Measurements from ENCODE around the gene ELF1. TPM values are rescaled to one million over a fixed set of nuclear protein-coding genes. Genes with fewer than 3 reads are reported as not detected.

Gene ELF1
- total RNA-seq, 1 experiment from 2014 or later: 18.7 TPM

DNA sequence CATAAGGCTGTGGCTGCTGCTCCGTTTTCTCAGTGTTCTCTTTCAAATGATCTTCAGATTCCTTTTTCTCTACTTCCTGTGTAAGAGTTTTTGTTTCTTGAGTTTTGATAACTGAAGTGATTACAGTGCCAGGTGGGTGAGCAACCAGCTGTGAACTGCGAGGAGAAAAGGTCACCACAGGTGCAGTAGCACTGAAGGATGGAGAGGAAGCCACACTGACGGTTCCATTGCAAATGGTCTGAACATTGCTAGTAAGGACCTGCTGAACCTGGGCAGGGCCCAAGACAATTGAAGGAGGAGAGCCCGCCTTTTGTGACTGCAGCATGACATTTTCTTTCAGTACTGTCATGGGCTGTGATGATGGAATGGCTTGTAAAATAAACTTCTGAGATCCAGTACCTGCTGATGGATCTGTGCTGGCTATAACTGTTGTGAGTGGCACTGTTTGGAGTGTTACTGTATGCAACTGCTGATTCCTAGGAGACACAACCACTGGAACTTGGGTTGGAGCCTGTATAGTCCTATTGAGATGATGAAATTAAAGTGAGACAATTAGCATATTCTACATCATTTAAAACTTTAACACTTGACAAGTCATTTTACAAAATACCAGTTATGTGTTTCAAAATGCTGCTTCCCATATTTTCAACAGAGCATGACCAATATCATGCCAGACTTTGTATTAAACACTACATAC lies 85.5 kb downstream of the ELF1 start (continued):
- TF ChIP-seq, protein P1, sequence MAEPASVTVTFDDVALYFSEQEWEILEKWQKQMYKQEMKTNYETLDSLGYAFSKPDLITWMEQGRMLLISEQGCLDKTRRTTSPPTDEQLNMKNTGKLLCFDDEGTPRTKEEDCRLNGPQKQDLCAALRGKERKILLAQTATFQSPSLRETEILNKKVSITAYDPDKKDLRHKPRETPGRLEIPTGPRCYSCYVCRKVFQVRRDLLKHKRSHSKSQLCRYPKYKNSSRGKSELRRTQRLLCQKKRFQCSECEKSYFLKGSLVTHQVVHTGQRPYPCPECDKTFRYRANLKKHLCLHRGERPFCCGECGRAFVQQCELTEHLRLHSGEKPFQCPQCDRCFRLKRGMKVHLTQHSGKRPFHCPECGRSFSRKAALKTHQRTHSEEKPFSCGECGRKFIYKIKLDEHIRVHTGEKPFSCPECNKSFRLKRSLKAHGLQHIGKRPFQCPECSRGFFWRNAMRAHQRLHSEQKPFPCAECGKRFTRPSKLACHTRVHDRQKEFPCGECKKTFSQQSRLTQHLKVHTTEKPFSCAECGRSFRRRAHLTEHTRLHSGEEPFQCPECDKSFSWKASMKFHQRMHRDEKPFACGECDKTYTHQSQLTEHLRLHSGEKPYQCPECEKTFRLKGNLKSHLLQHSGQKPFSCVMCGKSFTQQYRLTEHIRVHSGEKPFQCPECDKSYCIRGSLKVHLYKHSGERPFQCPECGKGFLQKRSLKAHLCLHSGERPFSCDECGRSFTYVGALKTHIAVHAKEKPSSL (CRISPR knock-in tag; conservative IDR thresholded peaks at IDR 0.05): no peak
- TF ChIP-seq, protein P2, sequence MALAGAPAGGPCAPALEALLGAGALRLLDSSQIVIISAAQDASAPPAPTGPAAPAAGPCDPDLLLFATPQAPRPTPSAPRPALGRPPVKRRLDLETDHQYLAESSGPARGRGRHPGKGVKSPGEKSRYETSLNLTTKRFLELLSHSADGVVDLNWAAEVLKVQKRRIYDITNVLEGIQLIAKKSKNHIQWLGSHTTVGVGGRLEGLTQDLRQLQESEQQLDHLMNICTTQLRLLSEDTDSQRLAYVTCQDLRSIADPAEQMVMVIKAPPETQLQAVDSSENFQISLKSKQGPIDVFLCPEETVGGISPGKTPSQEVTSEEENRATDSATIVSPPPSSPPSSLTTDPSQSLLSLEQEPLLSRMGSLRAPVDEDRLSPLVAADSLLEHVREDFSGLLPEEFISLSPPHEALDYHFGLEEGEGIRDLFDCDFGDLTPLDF (CRISPR knock-in tag; IDR thresholded peaks at IDR 0.05): no peak
- TF ChIP-seq, protein P3, sequence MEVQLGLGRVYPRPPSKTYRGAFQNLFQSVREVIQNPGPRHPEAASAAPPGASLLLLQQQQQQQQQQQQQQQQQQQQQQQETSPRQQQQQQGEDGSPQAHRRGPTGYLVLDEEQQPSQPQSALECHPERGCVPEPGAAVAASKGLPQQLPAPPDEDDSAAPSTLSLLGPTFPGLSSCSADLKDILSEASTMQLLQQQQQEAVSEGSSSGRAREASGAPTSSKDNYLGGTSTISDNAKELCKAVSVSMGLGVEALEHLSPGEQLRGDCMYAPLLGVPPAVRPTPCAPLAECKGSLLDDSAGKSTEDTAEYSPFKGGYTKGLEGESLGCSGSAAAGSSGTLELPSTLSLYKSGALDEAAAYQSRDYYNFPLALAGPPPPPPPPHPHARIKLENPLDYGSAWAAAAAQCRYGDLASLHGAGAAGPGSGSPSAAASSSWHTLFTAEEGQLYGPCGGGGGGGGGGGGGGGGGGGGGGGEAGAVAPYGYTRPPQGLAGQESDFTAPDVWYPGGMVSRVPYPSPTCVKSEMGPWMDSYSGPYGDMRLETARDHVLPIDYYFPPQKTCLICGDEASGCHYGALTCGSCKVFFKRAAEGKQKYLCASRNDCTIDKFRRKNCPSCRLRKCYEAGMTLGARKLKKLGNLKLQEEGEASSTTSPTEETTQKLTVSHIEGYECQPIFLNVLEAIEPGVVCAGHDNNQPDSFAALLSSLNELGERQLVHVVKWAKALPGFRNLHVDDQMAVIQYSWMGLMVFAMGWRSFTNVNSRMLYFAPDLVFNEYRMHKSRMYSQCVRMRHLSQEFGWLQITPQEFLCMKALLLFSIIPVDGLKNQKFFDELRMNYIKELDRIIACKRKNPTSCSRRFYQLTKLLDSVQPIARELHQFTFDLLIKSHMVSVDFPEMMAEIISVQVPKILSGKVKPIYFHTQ (CRISPR knock-in tag; IDR thresholded peaks at IDR 0.05): no peak
- TF ChIP-seq, protein P4, sequence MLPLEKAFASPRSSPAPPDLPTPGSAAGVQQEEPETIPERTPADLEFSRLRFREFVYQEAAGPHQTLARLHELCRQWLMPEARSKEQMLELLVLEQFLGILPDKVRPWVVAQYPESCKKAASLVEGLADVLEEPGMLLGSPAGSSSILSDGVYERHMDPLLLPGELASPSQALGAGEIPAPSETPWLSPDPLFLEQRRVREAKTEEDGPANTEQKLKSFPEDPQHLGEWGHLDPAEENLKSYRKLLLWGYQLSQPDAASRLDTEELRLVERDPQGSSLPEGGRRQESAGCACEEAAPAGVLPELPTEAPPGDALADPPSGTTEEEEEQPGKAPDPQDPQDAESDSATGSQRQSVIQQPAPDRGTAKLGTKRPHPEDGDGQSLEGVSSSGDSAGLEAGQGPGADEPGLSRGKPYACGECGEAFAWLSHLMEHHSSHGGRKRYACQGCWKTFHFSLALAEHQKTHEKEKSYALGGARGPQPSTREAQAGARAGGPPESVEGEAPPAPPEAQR (CRISPR knock-in tag; IDR thresholded peaks at IDR 0.05): no peak

DNA sequence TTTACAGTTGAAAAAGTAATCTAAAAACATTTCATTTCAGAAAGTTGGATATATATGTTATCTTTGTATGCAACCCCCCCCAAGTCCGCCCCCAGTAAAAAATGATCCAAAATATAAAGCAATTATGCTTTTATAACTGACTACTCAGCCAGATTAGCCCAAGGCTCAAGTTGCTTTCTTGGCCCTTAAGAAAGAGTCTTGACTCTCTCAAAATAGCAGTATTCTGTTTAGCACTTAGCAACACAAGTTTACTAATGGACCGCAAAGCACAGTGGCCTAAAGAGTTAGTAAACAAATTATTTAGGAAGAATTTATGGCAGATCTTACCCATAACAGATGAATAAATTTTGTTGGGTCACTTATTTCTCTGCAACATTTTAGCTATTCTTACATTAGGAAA lies 86.9 kb downstream of the ELF1 start:
- no peak overlapping the region for H3K27ac Mint-ChIP-seq
- H3K9me3 Mint-ChIP-seq: no peaks in the 10 kb centered on the region
- peaks cover 2% of the 10 kb centered on the region; the same call in 1 of the 2 replicates for H3K36me3 Mint-ChIP-seq
- H3K27me3 Mint-ChIP-seq (ENCODE audit: low read depth): no peaks in the 10 kb centered on the region
- H3K4me3 Mint-ChIP-seq: no peak overlapping the region
- TF ChIP-seq CREB1 (CRISPR knock-in tag; IDR thresholded peaks at IDR 0.05) (no peak), NR2C2 (CRISPR knock-in tag; IDR thresholded peaks at IDR 0.05) (no peak), SMAD4 (CRISPR knock-in tag; IDR thresholded peaks at IDR 0.05) (no peak), ATF1 (CRISPR knock-in tag; IDR thresholded peaks at IDR 0.05) (no peak), ZNF121 (CRISPR knock-in tag; IDR thresholded peaks at IDR 0.05) (no peak), TEAD4 (CRISPR knock-in tag; IDR thresholded peaks at IDR 0.05) (no peak), NR3C1 (CRISPR knock-in tag; conservative IDR thresholded peaks at IDR 0.05; ENCODE audit: low read depth) (no peak), NFATC4 (CRISPR knock-in tag; IDR thresholded peaks at IDR 0.05) (no peak), GRHL2 (CRISPR knock-in tag; IDR thresholded peaks at IDR 0.05; ENCODE audit: insufficient replicate concordance, severe bottlenecking) (no peak), ZNF671 (CRISPR knock-in tag; IDR thresholded peaks at IDR 0.05) (no peak), SMAD3 (CRISPR knock-in tag; IDR thresholded peaks at IDR 0.05; ENCODE audit: borderline replicate concordance) (no peak), MYBL2 (CRISPR knock-in tag; IDR thresholded peaks at IDR 0.05) (no peak), JAZF1 (CRISPR knock-in tag; IDR thresholded peaks at IDR 0.05) (no peak)
- TF ChIP-seq, protein P5, sequence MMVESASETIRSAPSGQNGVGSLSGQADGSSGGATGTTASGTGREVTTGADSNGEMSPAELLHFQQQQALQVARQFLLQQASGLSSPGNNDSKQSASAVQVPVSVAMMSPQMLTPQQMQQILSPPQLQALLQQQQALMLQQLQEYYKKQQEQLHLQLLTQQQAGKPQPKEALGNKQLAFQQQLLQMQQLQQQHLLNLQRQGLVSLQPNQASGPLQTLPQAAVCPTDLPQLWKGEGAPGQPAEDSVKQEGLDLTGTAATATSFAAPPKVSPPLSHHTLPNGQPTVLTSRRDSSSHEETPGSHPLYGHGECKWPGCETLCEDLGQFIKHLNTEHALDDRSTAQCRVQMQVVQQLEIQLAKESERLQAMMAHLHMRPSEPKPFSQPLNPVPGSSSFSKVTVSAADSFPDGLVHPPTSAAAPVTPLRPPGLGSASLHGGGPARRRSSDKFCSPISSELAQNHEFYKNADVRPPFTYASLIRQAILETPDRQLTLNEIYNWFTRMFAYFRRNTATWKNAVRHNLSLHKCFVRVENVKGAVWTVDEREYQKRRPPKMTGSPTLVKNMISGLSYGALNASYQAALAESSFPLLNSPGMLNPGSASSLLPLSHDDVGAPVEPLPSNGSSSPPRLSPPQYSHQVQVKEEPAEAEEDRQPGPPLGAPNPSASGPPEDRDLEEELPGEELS (CRISPR knock-in tag; IDR thresholded peaks at IDR 0.05): no peak
- TF ChIP-seq, protein P6, sequence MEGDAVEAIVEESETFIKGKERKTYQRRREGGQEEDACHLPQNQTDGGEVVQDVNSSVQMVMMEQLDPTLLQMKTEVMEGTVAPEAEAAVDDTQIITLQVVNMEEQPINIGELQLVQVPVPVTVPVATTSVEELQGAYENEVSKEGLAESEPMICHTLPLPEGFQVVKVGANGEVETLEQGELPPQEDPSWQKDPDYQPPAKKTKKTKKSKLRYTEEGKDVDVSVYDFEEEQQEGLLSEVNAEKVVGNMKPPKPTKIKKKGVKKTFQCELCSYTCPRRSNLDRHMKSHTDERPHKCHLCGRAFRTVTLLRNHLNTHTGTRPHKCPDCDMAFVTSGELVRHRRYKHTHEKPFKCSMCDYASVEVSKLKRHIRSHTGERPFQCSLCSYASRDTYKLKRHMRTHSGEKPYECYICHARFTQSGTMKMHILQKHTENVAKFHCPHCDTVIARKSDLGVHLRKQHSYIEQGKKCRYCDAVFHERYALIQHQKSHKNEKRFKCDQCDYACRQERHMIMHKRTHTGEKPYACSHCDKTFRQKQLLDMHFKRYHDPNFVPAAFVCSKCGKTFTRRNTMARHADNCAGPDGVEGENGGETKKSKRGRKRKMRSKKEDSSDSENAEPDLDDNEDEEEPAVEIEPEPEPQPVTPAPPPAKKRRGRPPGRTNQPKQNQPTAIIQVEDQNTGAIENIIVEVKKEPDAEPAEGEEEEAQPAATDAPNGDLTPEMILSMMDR (IDR thresholded peaks at IDR 0.05): no peak
- TF ChIP-seq, protein P7, sequence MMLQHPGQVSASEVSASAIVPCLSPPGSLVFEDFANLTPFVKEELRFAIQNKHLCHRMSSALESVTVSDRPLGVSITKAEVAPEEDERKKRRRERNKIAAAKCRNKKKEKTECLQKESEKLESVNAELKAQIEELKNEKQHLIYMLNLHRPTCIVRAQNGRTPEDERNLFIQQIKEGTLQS (CRISPR knock-in tag; conservative IDR thresholded peaks at IDR 0.05): no peak
- ChIA-PET CTCF (interaction anchor here (1.0 kb wide), 1 partner anchor 11 kb away, joined by 3 read pairs; no protein-coding TSS in a partner anchor), POLR2A (no interaction called here)
- ATAC-seq: no peak
- DNase-seq (ENCODE audit: low spot score): no peak
- H3K4me1 Mint-ChIP-seq: peaks cover 18% of the 10 kb centered on the region

All from WTC11 (cell line).